ENCODE results near the gene ST6GALNAC3. TPM values are rescaled to one million over a fixed set of nuclear protein-coding genes. Genes with fewer than 3 reads are reported as not detected.
"Not testable (repeated sequence)": the region's sequence is repeated elsewhere in the genome, so short reads cannot be mapped to it uniquely, and the experiment has no call there.

ST6GALNAC3 gene
- total RNA-seq, 4 donors from 2014 or later, result 1.00 to 5.7 (median 1.9) TPM; not detected in 1

DNA sequence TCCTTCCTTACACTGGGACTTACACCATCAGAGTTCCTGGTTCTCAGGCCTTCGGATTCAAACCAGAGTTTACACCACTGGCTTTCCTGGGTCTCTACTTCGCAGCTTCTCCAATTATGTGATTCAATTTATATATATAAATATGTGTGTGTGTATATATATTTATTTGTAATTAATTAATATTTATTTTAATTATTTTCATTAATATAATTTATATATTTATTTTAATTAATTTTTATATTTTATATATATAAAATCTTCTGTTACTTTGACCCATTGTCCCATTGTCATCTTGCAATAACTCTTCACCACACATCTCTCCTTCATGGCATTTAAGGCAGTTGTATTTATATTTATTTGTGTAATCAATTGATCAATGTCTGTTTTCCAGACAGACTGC is 28.4 kb upstream of the ST6GALNAC3 start:
- Histone ChIP-seq H3K9me3 (no peaks in the 10 kb centered on the region), H3K4me3 (no peak overlapping the region), H3K27ac (no peak overlapping the region), H3K36me3 (no peaks in the 10 kb centered on the region), H3K27me3 (no peaks in the 10 kb centered on the region), H3K4me1 (peaks cover 0 to 4% (median 0%) of the 10 kb centered on the region in 4 donors)
- TF ChIP-seq, protein P1, sequence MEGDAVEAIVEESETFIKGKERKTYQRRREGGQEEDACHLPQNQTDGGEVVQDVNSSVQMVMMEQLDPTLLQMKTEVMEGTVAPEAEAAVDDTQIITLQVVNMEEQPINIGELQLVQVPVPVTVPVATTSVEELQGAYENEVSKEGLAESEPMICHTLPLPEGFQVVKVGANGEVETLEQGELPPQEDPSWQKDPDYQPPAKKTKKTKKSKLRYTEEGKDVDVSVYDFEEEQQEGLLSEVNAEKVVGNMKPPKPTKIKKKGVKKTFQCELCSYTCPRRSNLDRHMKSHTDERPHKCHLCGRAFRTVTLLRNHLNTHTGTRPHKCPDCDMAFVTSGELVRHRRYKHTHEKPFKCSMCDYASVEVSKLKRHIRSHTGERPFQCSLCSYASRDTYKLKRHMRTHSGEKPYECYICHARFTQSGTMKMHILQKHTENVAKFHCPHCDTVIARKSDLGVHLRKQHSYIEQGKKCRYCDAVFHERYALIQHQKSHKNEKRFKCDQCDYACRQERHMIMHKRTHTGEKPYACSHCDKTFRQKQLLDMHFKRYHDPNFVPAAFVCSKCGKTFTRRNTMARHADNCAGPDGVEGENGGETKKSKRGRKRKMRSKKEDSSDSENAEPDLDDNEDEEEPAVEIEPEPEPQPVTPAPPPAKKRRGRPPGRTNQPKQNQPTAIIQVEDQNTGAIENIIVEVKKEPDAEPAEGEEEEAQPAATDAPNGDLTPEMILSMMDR (IDR thresholded peaks at IDR 0.05), result no peak
- TF ChIP-seq POLR2A (IDR thresholded peaks at IDR 0.05) (no peak), POLR2AphosphoS5 (IDR thresholded peaks at IDR 0.05) (no peak), EP300 (IDR thresholded peaks at IDR 0.05; ENCODE audit: low read depth) (no peak)
- DNase-seq, result no peak
- in situ Hi-C loops (cut with MboI; ENCODE audit: low pct_ligation_motif_present in 1 of 4, low pct_unique_long_range_greater_than_20kb in 1 of 4, low sequenced_read_pairs in 3 of 4), result no loop called here
- intact Hi-C loops (cut with DNase I; ENCODE audit: low total_unique reads), result no loop called here
- 86 to 89% methylated on average over 2 of the region's 2 CpGs for WGBS, 2 donors (ENCODE audit: low coverage in 1 of 2)

DNA sequence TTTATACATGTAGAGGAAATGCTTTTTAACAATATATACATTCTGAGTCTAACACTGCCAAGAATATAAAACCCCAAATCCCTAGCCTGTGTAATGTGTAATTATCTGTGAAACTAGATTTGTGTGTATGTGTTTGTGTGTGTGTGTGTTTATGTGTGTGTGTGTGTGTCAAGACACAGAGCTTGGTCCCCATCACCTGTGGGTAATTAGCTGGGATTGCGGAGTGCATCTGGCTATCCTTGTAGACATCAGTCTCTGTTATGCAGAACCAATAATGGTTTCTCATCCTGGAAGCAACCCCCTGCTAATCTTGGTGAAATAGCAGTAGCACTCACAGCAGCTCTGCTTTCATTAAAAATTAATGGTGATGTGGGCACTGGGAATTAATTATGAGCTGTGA is 26.3 kb upstream of the ST6GALNAC3 start:
- no peaks in the 10 kb centered on the region for H3K36me3 ChIP-seq
- no peaks in the 10 kb centered on the region for H3K4me1 ChIP-seq
- intact Hi-C loops (cut with DNase I; ENCODE audit: low total_unique reads) (no loop called here), in situ Hi-C loops (cut with MboI; ENCODE audit: low pct_ligation_motif_present in 1 of 4, low pct_unique_long_range_greater_than_20kb in 1 of 4, low sequenced_read_pairs in 3 of 4) (no loop called here)
- no peak for TF ChIP-seq POLR2AphosphoS5 (IDR thresholded peaks at IDR 0.05)
- TF ChIP-seq POLR2A (IDR thresholded peaks at IDR 0.05), result no peak
- TF ChIP-seq, protein P1 (IDR thresholded peaks at IDR 0.05), result no peak
- no peak for DNase-seq
- H3K27ac ChIP-seq, result no peak overlapping the region
- WGBS, 2 donors (ENCODE audit: low coverage in 1 of 2), result 81% methylated on average over 1 of the region's 1 CpG; no CpG with 5 or more reads in 1 of the 2 donors
- H3K27me3 ChIP-seq, result no peaks in the 10 kb centered on the region
- no peak overlapping the region for H3K4me3 ChIP-seq
- H3K9me3 ChIP-seq, result no peaks in the 10 kb centered on the region

DNA sequence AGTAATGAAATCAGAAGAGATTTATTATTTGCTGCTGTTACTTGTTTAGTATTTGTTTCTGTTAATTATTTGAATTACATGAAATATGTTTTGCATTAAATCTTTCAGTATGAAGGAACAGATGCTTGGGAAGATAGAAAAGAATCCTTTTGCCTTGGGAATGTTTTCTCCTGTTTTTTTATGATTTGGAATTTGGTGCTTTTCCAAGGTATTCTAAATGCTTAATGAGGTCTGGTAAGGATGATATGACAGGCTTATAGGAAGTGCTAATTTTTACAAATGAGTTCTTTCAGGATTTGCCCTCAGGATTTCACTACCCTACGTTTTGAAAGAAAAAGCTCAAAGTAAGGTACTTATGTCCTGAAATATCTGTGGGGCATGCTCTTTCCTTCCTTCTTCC is 25.6 kb upstream of the ST6GALNAC3 start:
- in situ Hi-C loops (cut with MboI; ENCODE audit: low pct_ligation_motif_present in 1 of 4, low pct_unique_long_range_greater_than_20kb in 1 of 4, low sequenced_read_pairs in 3 of 4), result no loop called here
- H3K4me1 ChIP-seq, result no peaks in the 10 kb centered on the region
- H3K27ac ChIP-seq, result no peak overlapping the region
- no peak for DNase-seq
- H3K27me3 ChIP-seq, result no peaks in the 10 kb centered on the region
- intact Hi-C loops (cut with DNase I; ENCODE audit: low total_unique reads), result no loop called here
- H3K4me3 ChIP-seq, result no peak overlapping the region
- H3K36me3 ChIP-seq, result no peaks in the 10 kb centered on the region
- no peaks in the 10 kb centered on the region for H3K9me3 ChIP-seq
- TF ChIP-seq POLR2AphosphoS5 (IDR thresholded peaks at IDR 0.05) (no peak), POLR2A (IDR thresholded peaks at IDR 0.05) (no peak), EP300 (IDR thresholded peaks at IDR 0.05; ENCODE audit: low read depth) (no peak)
- TF ChIP-seq, protein P1 (IDR thresholded peaks at IDR 0.05), result no peak
- 60 to 77% methylated on average over 1 of the region's 1 CpG for WGBS, 2 donors (ENCODE audit: low coverage in 1 of 2)

DNA sequence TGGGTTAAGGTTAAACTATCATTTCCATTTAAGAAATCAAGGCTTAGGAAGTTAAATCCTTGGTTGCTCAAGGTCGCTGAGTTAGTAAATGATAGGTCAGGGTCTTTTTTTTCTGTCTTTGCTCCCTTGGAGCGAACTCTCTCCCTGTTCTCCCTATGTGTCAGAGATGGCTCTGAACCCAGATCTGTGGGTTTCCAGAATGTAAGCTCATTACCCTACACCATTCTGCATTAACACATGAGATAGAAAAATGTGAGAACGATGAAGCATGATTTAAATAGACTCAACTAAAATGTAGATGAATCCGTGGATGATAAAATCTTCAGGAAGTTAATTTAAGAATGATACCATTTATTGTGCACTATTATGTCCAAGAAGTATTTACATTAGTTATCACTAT is 25.0 kb upstream of the ST6GALNAC3 start:
- 78 to 82% methylated on average over 3 to 4 of the region's 4 CpGs for WGBS, 2 donors (ENCODE audit: low coverage in 1 of 2)
- H3K4me1 ChIP-seq, result peaks cover 0 to 4% (median 0%) of the 10 kb centered on the region in 4 donors
- intact Hi-C loops (cut with DNase I; ENCODE audit: low total_unique reads), result no loop called here
- in situ Hi-C loops (cut with MboI; ENCODE audit: low pct_ligation_motif_present in 1 of 4, low pct_unique_long_range_greater_than_20kb in 1 of 4, low sequenced_read_pairs in 3 of 4), result no loop called here
- no peaks in the 10 kb centered on the region for H3K9me3 ChIP-seq
- TF ChIP-seq POLR2AphosphoS5 (IDR thresholded peaks at IDR 0.05) (no peak), EP300 (IDR thresholded peaks at IDR 0.05; ENCODE audit: low read depth) (no peak), POLR2A (IDR thresholded peaks at IDR 0.05) (no peak)
- TF ChIP-seq, protein P1 (IDR thresholded peaks at IDR 0.05), result no peak
- no peak overlapping the region for H3K27ac ChIP-seq
- no peak for DNase-seq
- no peaks in the 10 kb centered on the region for H3K27me3 ChIP-seq
- no peaks in the 10 kb centered on the region for H3K36me3 ChIP-seq
- H3K4me3 ChIP-seq, result no peak overlapping the region

DNA sequence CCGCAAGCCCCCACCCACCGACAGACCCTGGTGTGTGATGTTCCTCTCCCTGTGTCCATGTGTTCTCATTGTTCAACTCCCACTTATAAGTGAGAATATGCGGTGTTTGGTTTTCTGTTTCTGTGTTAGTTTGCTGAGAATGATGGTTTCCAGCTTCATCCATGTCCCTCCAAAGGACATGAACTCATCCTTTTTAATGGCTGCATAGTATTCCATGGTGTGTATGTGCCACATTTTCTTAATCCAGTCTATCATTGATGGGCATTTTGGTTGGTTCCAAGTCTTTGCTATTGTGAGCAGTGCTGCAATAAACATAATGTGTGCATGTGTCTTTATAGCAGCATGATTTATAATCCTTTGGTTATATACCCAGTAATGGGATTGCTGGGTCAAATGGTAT is 24.5 kb upstream of the ST6GALNAC3 start:
- DNase-seq; H3K36me3 ChIP-seq; H3K27ac ChIP-seq; in situ Hi-C loops (cut with MboI; ENCODE audit: low pct_ligation_motif_present in 1 of 4, low pct_unique_long_range_greater_than_20kb in 1 of 4, low sequenced_read_pairs in 3 of 4); H3K9me3 ChIP-seq; H3K4me1 ChIP-seq; H3K27me3 ChIP-seq; H3K4me3 ChIP-seq; intact Hi-C loops (cut with DNase I; ENCODE audit: low total_unique reads): not testable (repeated sequence)
- 94 to 97% methylated on average over 3 of the region's 3 CpGs for WGBS, 2 donors (ENCODE audit: low coverage in 1 of 2)
